SK-N-SH treated with all-trans-retinoic acid at 6 μM for 48 hours (cell line): ENCODE results near the gene EPB42.
"Not testable (repeated sequence)": the region's sequence is repeated elsewhere in the genome, so short reads cannot be mapped to it uniquely, and the experiment has no call there.

Source experiments
- ATAC-seq: fragments of 200-7000 bp; cut with Tn5 transposase; 3 replicates; pipeline ENCODE4 v1.9.1; 2020; ENCODE audit warnings: mild to moderate bottlenecking, moderate library complexity
- ARNTL ChIP-seq: fragments of 450-650 bp; formaldehyde crosslinking; IDR thresholded peaks from 2 replicates; pipeline ENCODE4 v1.5.0; 2020; ENCODE audit warnings: low read depth, mild to moderate bottlenecking, moderate library complexity, borderline replicate concordance
- BACH2 ChIP-seq: fragments of 250-450 bp; sonication (Bioruptor Pico); IDR thresholded peaks from 2 replicates; pipeline ENCODE4 v1.9.0; 2021; ENCODE audit warnings: mild to moderate bottlenecking, borderline replicate concordance
- CSDC2 ChIP-seq: fragments of 250-450 bp; sonication (Bioruptor Pico); IDR thresholded peaks from 2 replicates; pipeline ENCODE4 v1.5.0; 2020; ENCODE audit warnings: mild to moderate bottlenecking, moderate library complexity
- ESRRG ChIP-seq: fragments of 250-450 bp; sonication (Bioruptor Pico); IDR thresholded peaks from 2 replicates; pipeline ENCODE4 v1.6.1; 2021; ENCODE audit warnings: mild to moderate bottlenecking
- GLIS3 ChIP-seq: fragments of 250-450 bp; sonication (Bioruptor Pico); IDR thresholded peaks from 2 replicates; pipeline ENCODE4 v1.5.0; 2020; ENCODE audit warnings: mild to moderate bottlenecking, moderate library complexity
- ISL1 ChIP-seq: fragments of 250-450 bp; sonication (Bioruptor Pico); IDR thresholded peaks from 2 replicates; pipeline ENCODE4 v2.1.2; 2022; ENCODE audit warnings: mild to moderate bottlenecking, moderate library complexity
- OSR1 ChIP-seq: fragments of 250-450 bp; sonication (Bioruptor Pico); IDR thresholded peaks from 2 replicates; pipeline ENCODE4 v1.8.0; 2022; ENCODE audit warnings: moderate library complexity, mild to moderate bottlenecking, inconsistent platforms
- PPARA ChIP-seq: fragments of 250-450 bp; sonication (Bioruptor Pico); IDR thresholded peaks from 2 replicates; pipeline ENCODE4 v1.5.0; 2020; ENCODE audit warnings: mild to moderate bottlenecking, borderline replicate concordance
- RARB ChIP-seq: fragments of 250-450 bp; sonication (Bioruptor Pico); IDR thresholded peaks from 2 replicates; pipeline ENCODE4 v1.8.0; 2021; ENCODE audit warnings: mild to moderate bottlenecking, moderate library complexity
- SNAI2 ChIP-seq: fragments of 250-450 bp; sonication (Bioruptor Pico); IDR thresholded peaks from 2 replicates; pipeline ENCODE4 v1.5.0; 2020; ENCODE audit warnings: mild to moderate bottlenecking, moderate library complexity
- TOX ChIP-seq: fragments of 250-450 bp; sonication (Bioruptor Pico); IDR thresholded peaks from 2 replicates; pipeline ENCODE4 v1.8.0; 2021; ENCODE audit warnings: mild to moderate bottlenecking, moderate library complexity, borderline replicate concordance
- ZFP3 ChIP-seq: fragments of 250-450 bp; sonication (Bioruptor Pico); IDR thresholded peaks from 2 replicates; pipeline ENCODE4 v1.5.0; 2020; ENCODE audit warnings: mild to moderate bottlenecking, moderate library complexity
- ZFP30 ChIP-seq: fragments of 450-650 bp; formaldehyde crosslinking; IDR thresholded peaks from 2 replicates; pipeline ENCODE4 v1.5.0; 2022; ENCODE audit warnings: mild to moderate bottlenecking, moderate library complexity
- ZNF565 ChIP-seq: fragments of 450-650 bp; formaldehyde crosslinking; conservative IDR thresholded peaks from 2 replicates; pipeline ENCODE4 v1.5.0; 2020; ENCODE audit warnings: low read depth, mild to moderate bottlenecking, moderate library complexity
- ZNF70 ChIP-seq: fragments of 450-650 bp; formaldehyde crosslinking; IDR thresholded peaks from 2 replicates; pipeline ENCODE4 v1.5.0; 2020; ENCODE audit warnings: mild to moderate bottlenecking, moderate library complexity
- ZNF8 ChIP-seq: fragments of 450-650 bp; formaldehyde crosslinking; IDR thresholded peaks from 2 replicates; pipeline ENCODE4 v1.5.0; 2020; ENCODE audit warnings: mild to moderate bottlenecking, moderate library complexity
- TF ChIP-seq, protein P1 (sequence below): fragments of 250-450 bp; sonication (Bioruptor Pico); IDR thresholded peaks from 2 replicates; pipeline ENCODE4 v1.8.0; 2021; ENCODE audit warnings: low read depth, mild to moderate bottlenecking, moderate library complexity, borderline replicate concordance
- TF ChIP-seq, protein P2 (sequence below): fragments of 250-450 bp; sonication (Bioruptor Pico); IDR thresholded peaks from 2 replicates; pipeline ENCODE4 v1.5.1; 2020; ENCODE audit warnings: low read depth, mild to moderate bottlenecking, moderate library complexity
- TF ChIP-seq, protein P3 (sequence below): fragments of 250-450 bp; sonication (Bioruptor Pico); IDR thresholded peaks from 2 replicates; pipeline ENCODE4 v1.8.0; 2020; ENCODE audit warnings: mild to moderate bottlenecking, moderate library complexity, borderline replicate concordance
- TF ChIP-seq, protein P4 (sequence below): fragments of 250-450 bp; sonication (Bioruptor Pico); IDR thresholded peaks from 2 replicates; pipeline ENCODE4 v1.5.0; 2020; ENCODE audit warnings: mild to moderate bottlenecking, moderate library complexity

EPB42 gene

DNA sequence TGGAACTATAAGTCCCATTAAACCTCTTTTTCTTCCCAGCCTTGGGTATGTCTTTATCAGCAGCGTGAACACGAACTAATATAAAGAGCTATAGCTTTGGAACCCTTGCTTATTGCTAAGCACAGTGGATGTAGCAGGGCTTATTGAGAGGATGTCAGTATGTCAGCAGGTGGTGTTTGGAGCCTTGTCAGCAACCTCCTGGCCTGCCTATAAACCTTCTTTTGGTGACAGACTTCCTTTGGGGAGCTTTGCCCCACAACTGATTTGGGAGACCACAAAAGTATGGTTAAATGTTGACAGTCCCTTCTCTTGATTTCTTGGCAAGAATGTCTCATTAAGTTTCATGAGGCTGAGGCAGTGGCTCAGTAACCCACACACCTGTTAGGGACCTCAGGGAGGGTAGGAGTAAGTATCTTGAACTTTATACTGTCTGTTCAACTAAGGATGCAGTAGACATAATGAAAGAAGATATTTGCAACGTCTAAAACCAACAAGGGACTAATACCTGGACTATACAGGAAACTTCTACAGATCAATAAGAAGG is 20.8 kb downstream of the EPB42 start:
- TF ChIP-seq OSR1 (no peak), ZNF70 (no peak)
- no peak for ATAC-seq

DNA sequence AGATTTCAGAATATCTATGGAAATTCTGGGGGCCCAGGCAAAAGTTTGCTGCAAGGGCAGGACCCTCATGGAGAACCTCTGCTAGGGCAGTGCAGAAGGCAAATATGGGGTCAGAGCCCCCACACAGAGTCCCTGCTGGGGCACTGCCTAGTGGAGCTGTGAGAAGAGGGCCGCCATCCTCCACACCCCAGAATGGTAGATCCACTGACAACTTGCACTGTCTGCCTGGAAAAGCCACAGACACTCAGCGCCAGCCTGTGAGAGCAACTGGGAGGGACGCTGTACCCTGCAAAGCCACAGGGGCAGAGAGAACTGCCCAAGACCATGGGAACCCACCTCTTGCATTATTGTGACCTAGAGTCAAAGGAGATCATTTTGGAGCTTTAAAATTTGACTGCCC is 21.8 kb downstream of the EPB42 start:
- no peak for ATAC-seq
- TF ChIP-seq CSDC2 (CRISPR knock-in tag): no peak
- TF ChIP-seq OSR1: no peak

DNA sequence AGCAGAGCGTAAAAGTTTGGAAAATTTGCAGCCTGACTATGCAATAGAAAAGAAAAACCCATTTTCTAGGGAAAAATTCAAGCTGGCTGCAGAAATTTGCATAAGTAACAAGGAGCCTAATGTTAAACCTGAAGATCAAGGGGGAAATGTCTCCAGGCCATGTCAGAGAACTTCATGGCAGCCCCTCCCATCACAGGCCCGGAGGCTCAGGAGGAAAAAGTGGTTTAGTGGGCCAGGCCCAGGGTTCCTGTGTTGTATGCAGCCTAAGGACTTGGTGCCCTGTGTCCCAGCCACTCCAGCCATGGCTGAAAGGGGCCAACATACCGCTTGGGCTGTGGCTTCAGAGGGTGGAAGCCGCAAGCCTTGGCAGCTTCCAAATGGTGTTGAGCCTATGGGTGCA is 22.3 kb downstream of the EPB42 start:
- ATAC-seq: not testable (repeated sequence)

DNA sequence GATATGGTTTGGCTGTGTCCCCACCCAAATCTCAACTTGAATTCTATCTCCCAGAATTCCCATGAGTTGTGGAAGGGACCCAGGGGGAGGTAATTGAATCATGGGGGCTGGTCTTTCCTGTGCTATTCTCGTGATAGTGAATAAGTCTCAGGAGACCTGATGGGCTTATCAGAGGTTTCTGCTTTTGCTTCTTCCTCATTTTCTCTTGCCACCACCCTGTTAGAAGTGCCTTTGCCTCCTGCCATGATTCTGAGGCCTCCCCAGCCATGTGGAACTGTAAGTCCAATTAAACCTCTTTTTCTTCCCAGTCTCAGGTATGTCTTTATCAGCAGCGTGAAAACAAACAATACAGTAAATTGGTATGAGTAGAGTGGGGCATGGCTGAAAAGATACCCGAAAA is 23.0 kb downstream of the EPB42 start:
- not testable (repeated sequence) for ATAC-seq

DNA sequence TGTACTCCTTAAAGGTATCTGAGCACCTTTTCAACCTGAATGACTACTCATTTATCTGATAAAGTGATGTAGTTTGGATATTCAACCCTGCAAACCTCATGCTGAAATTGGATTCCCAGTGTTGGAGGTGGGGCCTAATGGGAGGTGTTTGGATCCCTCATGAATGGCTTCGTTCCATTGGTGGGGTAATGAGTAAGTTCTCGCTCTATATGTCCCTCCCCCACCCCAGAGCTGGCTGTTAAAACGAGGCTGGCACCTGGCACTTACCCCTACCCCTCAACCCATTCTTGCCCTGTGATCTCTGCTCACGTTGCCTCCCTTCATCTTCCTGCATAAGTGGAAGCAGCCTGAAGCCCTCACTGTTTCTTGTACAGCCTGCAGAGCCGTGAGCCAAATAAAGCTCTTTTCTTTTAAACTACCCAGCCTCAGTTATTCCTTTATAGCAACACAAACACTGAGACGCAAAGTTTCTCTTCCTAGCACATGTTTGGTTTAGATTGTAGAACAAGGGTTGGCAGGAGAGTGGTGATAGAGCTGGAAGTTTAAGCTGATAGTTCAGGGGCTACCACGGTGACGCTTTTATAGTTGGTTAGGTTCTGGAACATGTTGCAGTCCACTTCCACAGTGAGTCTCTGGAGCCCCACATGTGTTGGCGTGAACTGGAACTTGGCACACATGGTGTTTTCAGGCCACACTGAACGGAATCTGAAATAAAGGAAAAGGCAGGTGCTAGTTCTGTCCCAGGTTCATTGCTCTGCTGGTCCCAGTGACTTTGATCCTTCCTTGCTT is 23.9 kb downstream of the EPB42 start:
- TF ChIP-seq, protein P1, sequence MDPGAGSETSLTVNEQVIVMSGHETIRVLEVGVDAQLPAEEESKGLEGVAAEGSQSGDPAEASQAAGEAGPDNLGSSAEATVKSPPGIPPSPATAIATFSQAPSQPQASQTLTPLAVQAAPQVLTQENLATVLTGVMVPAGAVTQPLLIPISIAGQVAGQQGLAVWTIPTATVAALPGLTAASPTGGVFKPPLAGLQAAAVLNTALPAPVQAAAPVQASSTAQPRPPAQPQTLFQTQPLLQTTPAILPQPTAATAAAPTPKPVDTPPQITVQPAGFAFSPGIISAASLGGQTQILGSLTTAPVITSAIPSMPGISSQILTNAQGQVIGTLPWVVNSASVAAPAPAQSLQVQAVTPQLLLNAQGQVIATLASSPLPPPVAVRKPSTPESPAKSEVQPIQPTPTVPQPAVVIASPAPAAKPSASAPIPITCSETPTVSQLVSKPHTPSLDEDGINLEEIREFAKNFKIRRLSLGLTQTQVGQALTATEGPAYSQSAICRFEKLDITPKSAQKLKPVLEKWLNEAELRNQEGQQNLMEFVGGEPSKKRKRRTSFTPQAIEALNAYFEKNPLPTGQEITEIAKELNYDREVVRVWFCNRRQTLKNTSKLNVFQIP: no peak
- TF ChIP-seq ISL1 (CRISPR knock-in tag): no peak
- TF ChIP-seq TOX (CRISPR knock-in tag): no peak
- no peak for TF ChIP-seq RARB (CRISPR knock-in tag)
- TF ChIP-seq GLIS3 (CRISPR knock-in tag): no peak
- TF ChIP-seq ZNF565 (CRISPR knock-in tag): no peak
- TF ChIP-seq, protein P2, sequence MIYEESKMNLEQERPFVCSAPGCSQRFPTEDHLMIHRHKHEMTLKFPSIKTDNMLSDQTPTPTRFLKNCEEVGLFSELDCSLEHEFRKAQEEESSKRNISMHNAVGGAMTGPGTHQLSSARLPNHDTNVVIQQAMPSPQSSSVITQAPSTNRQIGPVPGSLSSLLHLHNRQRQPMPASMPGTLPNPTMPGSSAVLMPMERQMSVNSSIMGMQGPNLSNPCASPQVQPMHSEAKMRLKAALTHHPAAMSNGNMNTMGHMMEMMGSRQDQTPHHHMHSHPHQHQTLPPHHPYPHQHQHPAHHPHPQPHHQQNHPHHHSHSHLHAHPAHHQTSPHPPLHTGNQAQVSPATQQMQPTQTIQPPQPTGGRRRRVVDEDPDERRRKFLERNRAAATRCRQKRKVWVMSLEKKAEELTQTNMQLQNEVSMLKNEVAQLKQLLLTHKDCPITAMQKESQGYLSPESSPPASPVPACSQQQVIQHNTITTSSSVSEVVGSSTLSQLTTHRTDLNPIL (CRISPR knock-in tag): no peak
- TF ChIP-seq, protein P3, sequence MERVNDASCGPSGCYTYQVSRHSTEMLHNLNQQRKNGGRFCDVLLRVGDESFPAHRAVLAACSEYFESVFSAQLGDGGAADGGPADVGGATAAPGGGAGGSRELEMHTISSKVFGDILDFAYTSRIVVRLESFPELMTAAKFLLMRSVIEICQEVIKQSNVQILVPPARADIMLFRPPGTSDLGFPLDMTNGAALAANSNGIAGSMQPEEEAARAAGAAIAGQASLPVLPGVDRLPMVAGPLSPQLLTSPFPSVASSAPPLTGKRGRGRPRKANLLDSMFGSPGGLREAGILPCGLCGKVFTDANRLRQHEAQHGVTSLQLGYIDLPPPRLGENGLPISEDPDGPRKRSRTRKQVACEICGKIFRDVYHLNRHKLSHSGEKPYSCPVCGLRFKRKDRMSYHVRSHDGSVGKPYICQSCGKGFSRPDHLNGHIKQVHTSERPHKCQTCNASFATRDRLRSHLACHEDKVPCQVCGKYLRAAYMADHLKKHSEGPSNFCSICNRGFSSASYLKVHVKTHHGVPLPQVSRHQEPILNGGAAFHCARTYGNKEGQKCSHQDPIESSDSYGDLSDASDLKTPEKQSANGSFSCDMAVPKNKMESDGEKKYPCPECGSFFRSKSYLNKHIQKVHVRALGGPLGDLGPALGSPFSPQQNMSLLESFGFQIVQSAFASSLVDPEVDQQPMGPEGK (CRISPR knock-in tag): no peak
- no peak for TF ChIP-seq OSR1
- TF ChIP-seq CSDC2 (CRISPR knock-in tag): no peak
- no peak for ATAC-seq

DNA sequence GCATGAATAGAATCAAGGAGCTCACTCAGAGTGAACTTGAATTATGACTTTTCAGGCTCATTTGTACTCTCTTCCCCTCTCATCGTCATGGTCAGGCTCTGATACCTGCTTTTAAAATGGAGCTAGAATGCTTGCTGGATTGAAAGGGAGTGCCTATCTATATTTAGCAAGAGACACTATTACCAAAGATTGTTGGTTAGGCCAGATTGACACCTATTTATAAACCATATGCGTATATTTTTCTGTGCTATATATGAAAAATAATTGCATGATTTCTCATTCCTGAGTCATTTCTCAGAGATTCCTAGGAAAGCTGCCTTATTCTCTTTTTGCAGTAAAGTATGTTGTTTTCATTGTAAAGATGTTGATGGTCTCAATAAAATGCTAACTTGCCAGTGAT is 26.0 kb downstream of the EPB42 start:
- ATAC-seq: no peak
- TF ChIP-seq ZFP3 (CRISPR knock-in tag) (no peak), PPARA (CRISPR knock-in tag) (no peak), ISL1 (CRISPR knock-in tag) (no peak), ZNF8 (no peak), SNAI2 (CRISPR knock-in tag) (no peak), TOX (CRISPR knock-in tag) (no peak), ARNTL (CRISPR knock-in tag) (no peak), ZNF70 (no peak), GLIS3 (CRISPR knock-in tag) (no peak)

DNA sequence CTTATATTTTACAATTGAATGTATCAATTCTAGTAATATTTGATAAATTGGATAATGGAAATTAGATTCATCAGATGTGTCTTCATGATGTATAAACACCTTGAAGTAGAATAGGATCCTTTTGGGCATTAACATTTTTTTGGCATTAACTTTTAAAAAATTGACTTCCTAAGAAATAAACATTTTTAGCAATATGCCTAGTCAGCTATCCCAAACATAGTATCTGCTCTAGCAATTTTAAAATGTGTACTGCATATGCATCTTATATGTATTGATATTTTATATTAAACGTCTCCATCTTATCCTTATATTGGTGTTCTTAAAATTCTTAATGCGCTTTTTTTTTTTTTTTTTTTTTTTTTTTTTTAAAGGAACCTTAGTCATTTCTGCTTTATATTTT is 27.1 kb downstream of the EPB42 start:
- no peak for ATAC-seq
- TF ChIP-seq, protein P4, sequence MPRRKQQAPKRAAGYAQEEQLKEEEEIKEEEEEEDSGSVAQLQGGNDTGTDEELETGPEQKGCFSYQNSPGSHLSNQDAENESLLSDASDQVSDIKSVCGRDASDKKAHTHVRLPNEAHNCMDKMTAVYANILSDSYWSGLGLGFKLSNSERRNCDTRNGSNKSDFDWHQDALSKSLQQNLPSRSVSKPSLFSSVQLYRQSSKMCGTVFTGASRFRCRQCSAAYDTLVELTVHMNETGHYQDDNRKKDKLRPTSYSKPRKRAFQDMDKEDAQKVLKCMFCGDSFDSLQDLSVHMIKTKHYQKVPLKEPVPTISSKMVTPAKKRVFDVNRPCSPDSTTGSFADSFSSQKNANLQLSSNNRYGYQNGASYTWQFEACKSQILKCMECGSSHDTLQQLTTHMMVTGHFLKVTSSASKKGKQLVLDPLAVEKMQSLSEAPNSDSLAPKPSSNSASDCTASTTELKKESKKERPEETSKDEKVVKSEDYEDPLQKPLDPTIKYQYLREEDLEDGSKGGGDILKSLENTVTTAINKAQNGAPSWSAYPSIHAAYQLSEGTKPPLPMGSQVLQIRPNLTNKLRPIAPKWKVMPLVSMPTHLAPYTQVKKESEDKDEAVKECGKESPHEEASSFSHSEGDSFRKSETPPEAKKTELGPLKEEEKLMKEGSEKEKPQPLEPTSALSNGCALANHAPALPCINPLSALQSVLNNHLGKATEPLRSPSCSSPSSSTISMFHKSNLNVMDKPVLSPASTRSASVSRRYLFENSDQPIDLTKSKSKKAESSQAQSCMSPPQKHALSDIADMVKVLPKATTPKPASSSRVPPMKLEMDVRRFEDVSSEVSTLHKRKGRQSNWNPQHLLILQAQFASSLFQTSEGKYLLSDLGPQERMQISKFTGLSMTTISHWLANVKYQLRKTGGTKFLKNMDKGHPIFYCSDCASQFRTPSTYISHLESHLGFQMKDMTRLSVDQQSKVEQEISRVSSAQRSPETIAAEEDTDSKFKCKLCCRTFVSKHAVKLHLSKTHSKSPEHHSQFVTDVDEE (CRISPR knock-in tag): no peak
- TF ChIP-seq PPARA (CRISPR knock-in tag) (no peak), TOX (CRISPR knock-in tag) (no peak), ARNTL (CRISPR knock-in tag) (no peak), ZFP30 (CRISPR knock-in tag) (no peak), GLIS3 (CRISPR knock-in tag) (no peak), ISL1 (CRISPR knock-in tag) (no peak), RARB (CRISPR knock-in tag) (no peak), ESRRG (CRISPR knock-in tag) (no peak), BACH2 (CRISPR knock-in tag) (no peak)
- TF ChIP-seq, protein P3 (CRISPR knock-in tag): no peak
